MCF 10A (cell line): ENCODE data around the gene LIG1. TPM values are rescaled to one million over a fixed set of nuclear protein-coding genes. Genes with fewer than 3 reads are reported as not detected.

Experiments used
- BruUV-seq: library from RNA; stranded (reverse); fragments of 400-500 nt; replicated peaks from 2 replicates; lab custom pipeline; 2021; lab: Mats Ljungman, UMichigan
- CTCF ChIA-PET: fragments of 300-600 bp; sonication (Branson Sonifier 250); formaldehyde crosslinking; extraction: SDS; loops from one replicate; lab custom pipeline; 2021; ENCODE audit warnings: antibody characterized with exemption, inconsistent platforms; lab: Yijun Ruan, JAX
- POLR2A ChIA-PET: fragments of 300-600, 350-650 bp; sonication (Branson Sonifier 250); formaldehyde crosslinking; extraction: SDS; loops from one replicate; lab custom pipeline; 2020; ENCODE audit warnings: antibody characterized with exemption, inconsistent platforms; lab: Yijun Ruan, JAX
- DNase-seq: peaks from one replicate; pipeline ENCODE4 v3.0.0-alpha.2; 2018; ENCODE audit not compliant: unreplicated experiment
- H3K27ac Mint-ChIP-seq: one replicate; pipeline ENCODE4 v1.8.0; 2022; ENCODE audit warnings: mild to moderate bottlenecking, low read depth, mixed read lengths; ENCODE audit not compliant: unreplicated experiment
- H3K27me3 Mint-ChIP-seq: one replicate; pipeline ENCODE4 v1.8.0; 2022; ENCODE audit warnings: mixed read lengths; ENCODE audit not compliant: insufficient read depth, unreplicated experiment
- H3K36me3 Mint-ChIP-seq: one replicate; pipeline ENCODE4 v1.8.0; 2022; ENCODE audit warnings: mild to moderate bottlenecking, moderate library complexity, mixed read lengths; ENCODE audit not compliant: insufficient read depth, unreplicated experiment
- H3K4me1 Mint-ChIP-seq: one replicate; pipeline ENCODE4 v1.8.0; 2022; ENCODE audit warnings: mixed read lengths; ENCODE audit not compliant: insufficient read depth, unreplicated experiment
- H3K4me3 Mint-ChIP-seq: one replicate; pipeline ENCODE4 v1.8.0; 2022; ENCODE audit warnings: mild to moderate bottlenecking, moderate library complexity, mixed read lengths; ENCODE audit not compliant: unreplicated experiment
- H3K9me3 Mint-ChIP-seq: one replicate; pipeline ENCODE4 v1.8.0; 2022; ENCODE audit warnings: mixed read lengths; ENCODE audit not compliant: unreplicated experiment
- intact Hi-C: fragments of 100-400 bp; cut with micrococcal nuclease; formaldehyde crosslinking; loops from 2 replicates; pipeline ENCODE4 v1.14.1; 2022
- total RNA-seq: library from RNA; stranded (reverse); gene quantifications from 2 replicates; pipeline ENCODE4 v1.2.3, GENCODE V29; 2022
- TF ChIP-seq, protein P1 (sequence below): fragments of 200-600 bp; IDR thresholded peaks from one replicate; pipeline ENCODE4 v1.8.0; 2022; ENCODE audit warnings: antibody characterized with exemption, mild to moderate bottlenecking; ENCODE audit not compliant: unreplicated experiment

Gene LIG1
- total RNA-seq, 1 experiment from 2014 or later: 14.6 TPM

DNA sequence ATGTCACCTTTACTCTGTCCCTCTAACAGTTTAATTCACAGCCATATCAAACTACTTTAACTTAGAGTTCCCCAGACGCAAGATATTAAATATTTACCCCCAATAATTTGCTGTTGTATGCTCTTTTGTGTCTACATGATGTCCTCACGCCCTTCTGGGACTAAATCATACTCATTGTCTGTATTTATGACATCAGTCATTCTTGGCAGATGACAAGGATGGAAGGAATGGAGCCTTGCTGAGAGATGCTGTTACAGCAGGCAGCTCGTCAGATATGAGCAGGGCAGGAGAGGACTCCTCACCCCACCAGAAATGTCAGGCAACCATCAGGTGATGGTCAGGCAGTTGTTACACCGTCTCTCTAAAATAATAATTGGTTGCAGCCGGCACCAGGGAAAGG is 43.8 kb upstream of the LIG1 start:
- CTCF ChIA-PET: interaction anchor here (1.6 kb wide), 1 partner anchor 10 kb away, joined by 6 read pairs; no protein-coding TSS in a partner anchor
- TF ChIP-seq, protein P1, sequence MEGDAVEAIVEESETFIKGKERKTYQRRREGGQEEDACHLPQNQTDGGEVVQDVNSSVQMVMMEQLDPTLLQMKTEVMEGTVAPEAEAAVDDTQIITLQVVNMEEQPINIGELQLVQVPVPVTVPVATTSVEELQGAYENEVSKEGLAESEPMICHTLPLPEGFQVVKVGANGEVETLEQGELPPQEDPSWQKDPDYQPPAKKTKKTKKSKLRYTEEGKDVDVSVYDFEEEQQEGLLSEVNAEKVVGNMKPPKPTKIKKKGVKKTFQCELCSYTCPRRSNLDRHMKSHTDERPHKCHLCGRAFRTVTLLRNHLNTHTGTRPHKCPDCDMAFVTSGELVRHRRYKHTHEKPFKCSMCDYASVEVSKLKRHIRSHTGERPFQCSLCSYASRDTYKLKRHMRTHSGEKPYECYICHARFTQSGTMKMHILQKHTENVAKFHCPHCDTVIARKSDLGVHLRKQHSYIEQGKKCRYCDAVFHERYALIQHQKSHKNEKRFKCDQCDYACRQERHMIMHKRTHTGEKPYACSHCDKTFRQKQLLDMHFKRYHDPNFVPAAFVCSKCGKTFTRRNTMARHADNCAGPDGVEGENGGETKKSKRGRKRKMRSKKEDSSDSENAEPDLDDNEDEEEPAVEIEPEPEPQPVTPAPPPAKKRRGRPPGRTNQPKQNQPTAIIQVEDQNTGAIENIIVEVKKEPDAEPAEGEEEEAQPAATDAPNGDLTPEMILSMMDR: no peak
- no peak overlapping the region for H3K27ac Mint-ChIP-seq
- H3K27me3 Mint-ChIP-seq: no peaks in the 10 kb centered on the region
- H3K9me3 Mint-ChIP-seq: no peaks in the 10 kb centered on the region
- no peak for DNase-seq
- no TSS peak for BruUV-seq
- H3K36me3 Mint-ChIP-seq: no peaks in the 10 kb centered on the region
- POLR2A ChIA-PET: interaction anchor here (3.7 kb wide), 1 partner anchor 9 kb away, joined by 21 read pairs; no protein-coding TSS in a partner anchor
- intact Hi-C loops: no loop called here
- H3K4me3 Mint-ChIP-seq: no peak overlapping the region
- no peaks in the 10 kb centered on the region for H3K4me1 Mint-ChIP-seq

DNA sequence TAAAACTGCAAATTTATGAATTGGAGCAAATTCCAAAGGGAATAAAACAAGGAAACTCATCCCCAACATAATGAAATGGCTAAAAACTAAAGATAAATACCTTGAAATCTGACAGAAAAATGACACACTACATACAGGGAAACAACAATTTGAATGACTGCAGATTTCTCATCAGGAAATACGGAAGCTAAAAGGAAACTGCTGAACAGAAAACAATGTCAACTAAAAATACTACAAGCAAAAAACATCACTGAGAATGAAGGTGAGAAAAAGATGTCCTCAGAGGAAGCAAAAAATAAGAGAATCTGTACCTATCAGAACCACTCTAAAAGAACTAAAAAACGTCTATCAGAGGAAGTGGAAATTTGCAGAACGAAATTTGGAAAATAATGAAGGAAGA is 39.9 kb upstream of the LIG1 start:
- Mint-ChIP-seq H3K9me3 (no peaks in the 10 kb centered on the region), H3K27ac (peak overlapping the region; percentile 37), H3K36me3 (no peaks in the 10 kb centered on the region), H3K4me1 (no peaks in the 10 kb centered on the region), H3K4me3 (no peak overlapping the region), H3K27me3 (no peaks in the 10 kb centered on the region)
- no peak for DNase-seq
- TF ChIP-seq, protein P1: no peak
- intact Hi-C loops: no loop called here
- ChIA-PET CTCF (no interaction called here), POLR2A (no interaction called here)
- BruUV-seq: no TSS peak

DNA sequence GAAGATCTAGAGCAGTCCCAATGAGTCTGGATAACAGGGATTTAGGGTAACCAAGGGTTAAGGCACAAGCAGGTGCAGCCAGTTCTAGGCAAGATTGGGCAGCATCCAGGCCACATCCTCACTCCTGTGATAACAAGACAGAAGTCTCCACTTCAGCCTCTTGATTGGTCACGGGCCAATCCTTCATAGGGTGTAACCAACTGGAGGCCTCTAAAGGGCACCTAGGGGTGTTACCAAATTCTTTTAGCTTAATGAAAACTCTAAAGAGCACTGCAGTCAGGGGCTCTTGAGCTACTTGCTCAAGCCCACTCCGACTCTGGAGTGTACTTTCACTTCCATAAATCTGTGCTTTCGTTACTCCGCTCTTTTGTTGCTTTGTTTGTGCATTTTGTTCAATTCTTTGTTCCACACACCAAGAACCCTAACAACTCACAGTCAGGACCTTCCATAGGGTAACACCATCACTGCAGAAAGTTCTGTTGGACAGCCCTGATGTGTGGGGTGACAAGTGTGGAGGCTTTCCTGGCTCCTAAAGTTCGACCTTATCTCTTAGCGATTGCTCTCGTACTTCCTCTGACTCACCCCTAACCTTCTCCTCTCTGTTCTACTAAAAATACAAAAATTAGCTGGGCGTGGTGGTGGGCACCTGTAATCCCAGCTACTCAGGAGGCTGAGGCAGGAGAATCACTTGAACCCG is 36.4 kb upstream of the LIG1 start:
- ChIA-PET CTCF (interaction anchor here (0.9 kb wide), 1 partner anchor 127 kb away, joined by 5 read pairs; no protein-coding TSS in a partner anchor), POLR2A (no interaction called here)
- TF ChIP-seq, protein P1: no peak
- no peaks in the 10 kb centered on the region for H3K9me3 Mint-ChIP-seq
- H3K36me3 Mint-ChIP-seq: no peaks in the 10 kb centered on the region
- H3K27me3 Mint-ChIP-seq: no peaks in the 10 kb centered on the region
- no TSS peak for BruUV-seq
- intact Hi-C loops: no loop called here
- H3K27ac Mint-ChIP-seq: no peak overlapping the region
- DNase-seq: no peak
- no peaks in the 10 kb centered on the region for H3K4me1 Mint-ChIP-seq
- no peak overlapping the region for H3K4me3 Mint-ChIP-seq

DNA sequence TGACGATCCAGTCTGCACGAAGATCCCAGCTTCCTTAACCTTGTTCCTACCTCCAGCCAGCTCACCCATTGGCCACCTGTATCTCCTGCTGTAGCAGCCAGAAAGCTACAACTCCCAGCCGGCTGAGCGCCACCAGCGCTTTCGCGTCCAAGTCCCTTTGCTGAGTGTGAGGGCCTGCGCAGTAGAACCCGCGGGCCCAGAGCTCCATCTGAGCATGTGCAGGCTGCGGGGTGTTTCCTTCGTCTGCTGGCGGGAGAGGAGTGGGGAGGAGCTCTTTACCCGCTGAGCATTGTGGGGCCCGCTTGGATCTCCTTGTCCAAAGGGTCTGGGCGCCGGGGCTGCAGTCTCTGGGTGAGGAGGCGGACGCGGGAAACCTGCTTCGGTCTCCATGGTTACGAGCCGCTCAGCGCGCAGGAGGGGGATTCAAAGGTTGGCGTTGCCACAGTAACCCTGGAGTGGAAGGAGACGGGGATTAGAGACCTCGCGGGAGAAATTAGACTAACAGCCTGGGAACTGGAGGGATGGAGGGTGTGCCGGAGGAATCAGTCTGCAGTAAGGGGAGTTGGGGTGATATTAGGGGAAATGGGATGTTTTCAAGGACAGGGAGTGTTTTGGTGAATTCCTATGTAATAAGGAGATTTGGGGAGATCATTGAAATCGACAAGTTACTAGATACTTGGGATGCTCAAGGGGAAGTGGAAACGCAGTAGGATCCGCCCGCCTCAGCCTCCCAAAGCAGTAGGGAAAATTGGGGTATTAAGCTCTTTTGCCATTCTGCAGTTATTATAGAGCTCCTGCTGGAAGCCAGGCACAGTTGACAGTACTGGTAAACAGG is 33.9 kb upstream of the LIG1 start:
- TF ChIP-seq, protein P1: no peak
- CTCF ChIA-PET: interaction anchor here (0.5 to 2.6 kb wide), 6 partner anchors 9 to 240 kb away, joined by 3 to 14 read pairs (median 6); no protein-coding TSS in a partner anchor
- peak; percentile 97 for DNase-seq
- BruUV-seq: TSS peak; percentile 93
- POLR2A ChIA-PET: interaction anchor here (0.6 to 2.4 kb wide), 19 partner anchors 8 to 1189 kb away, joined by 3 to 21 read pairs (median 5); partner anchors contain the start of genes CARD8, PLA2G4C, SYNGR4 and TMEM143
- Mint-ChIP-seq H3K4me1 (no peaks in the 10 kb centered on the region), H3K36me3 (no peaks in the 10 kb centered on the region), H3K4me3 (no peak overlapping the region), H3K27ac (no peak overlapping the region), H3K27me3 (no peaks in the 10 kb centered on the region), H3K9me3 (no peaks in the 10 kb centered on the region)
- intact Hi-C loops: no loop called here
